RWPE1 (cell line): Measurements from ENCODE around the gene GALNT9.
"Not testable (repeated sequence)": the region's sequence is repeated elsewhere in the genome, so short reads cannot be mapped to it uniquely, and the experiment has no call there.

Experiments used
- CTCF ChIA-PET: fragments of 350-600 bp; sonication (Branson Sonifier 250); formaldehyde crosslinking; extraction: SDS; loops from one replicate; lab custom pipeline; 2021; lab: Yijun Ruan, JAX
- POLR2A ChIA-PET: fragments of 400-600 bp; formaldehyde crosslinking; extraction: SDS; loops from one replicate; lab custom pipeline; 2020; ENCODE audit warnings: antibody characterized with exemption; ENCODE audit not compliant: low non-redundant PET; lab: Yijun Ruan, JAX
- DNase-seq: peaks from one replicate; pipeline ENCODE4 v3.0.0; 2012; ENCODE audit warnings: low spot score
- H3K27ac ChIP-seq: fragments of 450-650 bp; 2 replicates; pipeline ENCODE4 v1.5.1; 2017
- CTCF ChIP-seq: fragments of 450-650 bp; conservative IDR thresholded peaks from 2 replicates; pipeline ENCODE4 v1.5.1; 2017; ENCODE audit warnings: low read depth, mild to moderate bottlenecking

Gene GALNT9

DNA sequence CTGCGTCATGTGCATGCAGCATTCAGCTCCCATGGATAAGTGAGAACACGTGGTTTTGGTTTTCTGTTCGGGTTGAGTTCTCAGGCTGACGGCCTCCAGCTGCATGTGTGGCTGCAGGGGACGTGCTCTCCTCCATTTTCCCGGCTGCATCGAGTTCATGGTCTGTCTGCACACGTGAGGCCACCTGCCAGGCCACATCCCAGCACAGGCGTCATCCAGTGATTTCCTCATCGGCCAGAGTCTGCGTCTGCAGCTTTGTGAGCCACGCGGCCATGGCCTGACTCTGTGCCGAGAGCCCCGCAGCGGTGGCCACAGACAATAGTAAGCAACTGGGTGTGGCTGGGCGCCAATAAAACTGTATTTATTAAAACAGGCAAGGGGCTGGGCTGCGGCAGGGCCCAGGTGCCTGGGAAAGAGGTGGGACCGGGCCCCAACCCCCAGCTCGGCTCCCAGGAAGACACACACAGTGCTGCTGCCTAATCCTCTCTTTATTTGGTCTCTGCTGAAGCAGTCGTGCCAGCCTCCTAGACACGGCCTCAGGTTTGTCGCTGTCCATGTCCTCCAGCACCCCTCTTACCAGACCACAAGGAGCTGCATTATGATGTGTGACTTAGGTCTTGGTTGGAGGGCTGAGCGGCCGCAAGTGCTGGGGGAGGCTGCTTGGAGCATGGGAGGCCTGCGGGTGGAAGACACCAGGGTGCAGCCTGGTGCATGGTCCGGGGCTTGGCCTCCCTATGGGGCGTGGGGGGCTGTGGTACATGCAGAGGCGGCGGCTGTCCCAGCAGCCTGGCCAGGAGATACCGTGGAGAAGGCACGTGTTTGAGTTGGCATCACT is 133.1 kb downstream of the GALNT9 start:
- H3K27ac ChIP-seq: 0 out of 2 replicates have a peak overlapping the region, but pooled peaks have one; percentile 1
- ChIA-PET CTCF (interaction anchor here (0.5 to 0.6 kb wide), 4 partner anchors 9 to 366 kb away, joined by 3 to 6 read pairs (median 4); no protein-coding TSS in a partner anchor), POLR2A (no interaction called here)

DNA sequence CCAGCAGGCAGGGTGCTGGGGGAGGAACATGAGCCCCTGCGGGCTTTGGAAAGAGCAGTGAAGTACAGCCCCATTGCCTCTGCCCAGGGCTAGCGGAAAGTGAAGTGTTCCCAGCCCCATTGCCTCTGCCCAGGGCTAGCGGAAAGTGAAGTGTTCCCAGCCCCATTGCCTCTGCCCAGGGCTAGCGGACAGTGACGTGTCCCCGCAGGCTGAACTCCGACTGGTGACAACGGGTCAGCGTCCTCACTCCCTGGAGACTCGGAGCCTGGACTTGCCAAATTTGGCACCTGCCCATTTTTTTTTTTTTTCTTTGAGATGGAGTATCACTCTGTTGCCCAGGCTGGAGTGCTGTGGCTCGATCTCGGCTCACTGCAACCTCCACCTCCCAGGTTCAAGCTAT is 134.1 kb downstream of the GALNT9 start:
- DNase-seq, H3K27ac ChIP-seq, POLR2A ChIA-PET: not testable (repeated sequence)
- CTCF ChIA-PET: interaction anchor here (0.6 kb wide), 1 partner anchor 365 kb away, joined by 4 read pairs; no protein-coding TSS in a partner anchor

More for the DNA sequence above, 133.1 kb downstream of the GALNT9 start:
- no peak for DNase-seq
- TF ChIP-seq CTCF: no peak

GRCh38 chr12:132194556-132194955 is 134.8 kb downstream of the GALNT9 start:
- ChIA-PET CTCF (no interaction called here), POLR2A (no interaction called here)
- H3K27ac ChIP-seq: no peak overlapping the region
- DNase-seq: no peak
- no peak for TF ChIP-seq CTCF

DNA sequence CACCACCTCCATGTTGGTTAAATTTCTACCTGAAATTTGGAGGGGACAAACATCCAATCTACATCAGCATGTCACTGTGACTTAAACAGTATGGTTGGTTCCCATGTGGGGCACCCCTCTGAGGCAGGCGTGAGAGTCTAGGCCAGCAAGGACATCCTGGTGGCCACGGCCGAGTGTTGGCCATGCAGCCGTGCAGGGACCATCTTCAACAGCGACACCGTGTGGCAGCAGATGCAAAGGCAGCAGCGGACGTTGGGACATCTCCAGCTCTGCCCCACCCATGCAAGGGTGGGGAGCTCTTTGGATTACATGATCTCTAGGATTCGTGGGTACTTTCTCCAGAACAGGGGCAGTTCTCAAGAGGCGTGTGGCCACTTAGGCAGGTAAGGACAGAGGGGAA is 135.3 kb downstream of the GALNT9 start:
- no peak overlapping the region for H3K27ac ChIP-seq
- ChIA-PET CTCF (no interaction called here), POLR2A (no interaction called here)
- peak; percentile 24; the same call in 1 of the 2 replicates for TF ChIP-seq CTCF
- no peak for DNase-seq

- POLR2A ChIA-PET: no interaction called here
- no peak overlapping the region for H3K27ac ChIP-seq
- TF ChIP-seq CTCF: no peak
- DNase-seq: no peak
- CTCF ChIA-PET: no interaction called here
Measured at GRCh38 chr12:132191715-132192553, 137.5 kb downstream of the GALNT9 start.

GRCh38 chr12:132190834-132191500 is 138.4 kb downstream of the GALNT9 start:
- H3K27ac ChIP-seq: no peak overlapping the region
- POLR2A ChIA-PET: no interaction called here
- CTCF ChIA-PET: no interaction called here
- no peak for TF ChIP-seq CTCF
- no peak for DNase-seq
